Vagina (tissue), 2 donors: ENCODE data around the gene GAB2. TPM values are rescaled to one million over a fixed set of nuclear protein-coding genes. Genes with fewer than 3 reads are reported as not detected.
"Not testable (repeated sequence)": the region's sequence is repeated elsewhere in the genome, so short reads cannot be mapped to it uniquely, and the experiment has no call there.

Experiments
- DNase-seq, 2 donors: peaks; one replicate each; pipeline ENCODE4 v3.0.0-alpha.2; 2017; ENCODE audit errors: extremely low spot score in 2 of 2
- H3K27ac ChIP-seq: fragments of 200-600 bp; sonication (generic); one replicate; pipeline ENCODE4 v1.5.1; 2019
- H3K27me3 ChIP-seq: fragments of 200-600 bp; sonication (generic); one replicate; pipeline ENCODE4 v1.5.1; 2019
- H3K36me3 ChIP-seq, 2 donors: fragments of 200-600 bp; sonication (generic); one replicate each; pipeline ENCODE4 v1.5.1; 2017 to 2019
- H3K4me1 ChIP-seq: fragments of 200-600 bp; sonication (generic); one replicate; pipeline ENCODE4 v1.5.1; 2019
- H3K4me3 ChIP-seq, 2 donors: fragments of 200-600 bp; sonication (generic); 1 replicate in 1 of 2; 2 replicates in 1 of 2; pipeline ENCODE4 v1.5.1; 2016 to 2019
- H3K9me3 ChIP-seq: fragments of 200-600 bp; sonication (generic); one replicate; pipeline ENCODE4 v1.5.1; 2019
- POLR2A ChIP-seq, 2 donors: fragments of 450-650 bp; IDR thresholded peaks; one replicate each; pipeline ENCODE4 v1.6.1; 2017; ENCODE audit warnings: antibody characterized with exemption in 2 of 2, mild to moderate bottlenecking in 2 of 2, moderate library complexity in 2 of 2
- POLR2AphosphoS5 ChIP-seq, 2 donors: sonication (generic); formaldehyde crosslinking; IDR thresholded peaks; one replicate each; pipeline ENCODE4 v1.9.0; 2017; ENCODE audit warnings: antibody characterized with exemption in 2 of 2, mild to moderate bottlenecking in 2 of 2, low read depth in 1 of 2; ENCODE audit not compliant: insufficient read depth in 1 of 2
- intact Hi-C: fragments of 100-400 bp; cut with DNase I; formaldehyde crosslinking; loops from one replicate; pipeline ENCODE4 v1.15.1; 2023
- total RNA-seq: library from RNA; depleted of rRNA; stranded (reverse); fragments of >200 nt; gene quantifications from one replicate; pipeline ENCODE4 v1.2.3, GENCODE V29; 2016
- TF ChIP-seq, protein P1 (sequence below), 3 experiments: fragments of 450-650 bp in 2 of 3; fragments of 200-600 bp in 1 of 3; sonication (generic) in 1 of 3; IDR thresholded peaks; one replicate each; pipeline ENCODE4 v1.5.1; 2017 to 2019; ENCODE audit warnings: antibody characterized with exemption in 3 of 3, mild to moderate bottlenecking in 2 of 3, moderate library complexity in 2 of 3

GAB2 gene
- total RNA-seq, 1 donor from 2014 or later = 24.6 TPM

DNA sequence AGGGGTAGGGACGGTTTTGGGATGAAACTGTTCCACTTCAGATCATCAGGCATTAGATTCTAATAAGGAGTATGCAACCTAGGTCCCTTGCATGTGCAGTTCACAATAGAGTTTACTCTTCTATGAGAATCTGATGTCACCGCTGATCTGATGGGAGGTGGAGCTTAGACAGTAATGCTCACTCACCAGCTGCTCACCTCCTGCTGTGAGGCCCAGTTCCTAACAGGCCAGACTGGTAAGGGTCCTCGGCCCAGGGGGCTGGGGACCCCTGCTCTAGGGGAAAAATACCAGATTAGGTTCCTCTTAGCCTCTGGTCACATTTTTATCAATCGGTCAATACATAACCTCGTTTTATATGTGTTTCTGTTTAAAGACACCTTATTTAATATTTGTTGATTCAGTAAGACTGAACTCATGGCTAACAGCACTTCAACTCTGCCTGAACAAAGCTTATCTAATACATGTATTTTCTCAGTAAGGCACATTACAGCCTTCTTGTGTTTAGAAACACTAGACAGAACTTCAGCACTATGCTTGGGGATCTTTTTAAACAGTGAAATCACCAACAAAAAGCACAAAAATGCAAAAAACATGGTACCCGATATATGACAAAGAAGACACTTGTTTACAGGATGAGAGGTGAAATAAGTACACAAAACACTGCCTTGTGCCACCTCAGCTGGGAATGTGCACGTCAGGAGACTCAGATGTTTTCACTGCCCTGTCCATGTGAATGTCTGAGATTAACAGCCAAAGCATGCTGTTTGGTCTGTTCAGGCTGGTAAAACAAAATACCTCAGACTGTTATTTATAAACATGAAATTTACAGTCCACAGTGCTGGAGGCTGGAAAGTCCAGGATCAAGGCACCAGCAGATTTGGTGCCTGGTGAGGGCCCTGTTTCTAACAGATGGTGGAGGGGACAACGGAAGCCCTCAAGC lies 121.4 kb downstream of the GAB2 start:
- Histone ChIP-seq H3K27me3 (no peaks in the 10 kb centered on the region), H3K36me3 (no peaks in the 10 kb centered on the region), H3K4me3 (no peak overlapping the region), H3K27ac (no peak overlapping the region), H3K9me3 (no peaks in the 10 kb centered on the region), H3K4me1 (no peaks in the 10 kb centered on the region)
- intact Hi-C loops = no loop called here
- no peak for DNase-seq
- TF ChIP-seq, protein P1, sequence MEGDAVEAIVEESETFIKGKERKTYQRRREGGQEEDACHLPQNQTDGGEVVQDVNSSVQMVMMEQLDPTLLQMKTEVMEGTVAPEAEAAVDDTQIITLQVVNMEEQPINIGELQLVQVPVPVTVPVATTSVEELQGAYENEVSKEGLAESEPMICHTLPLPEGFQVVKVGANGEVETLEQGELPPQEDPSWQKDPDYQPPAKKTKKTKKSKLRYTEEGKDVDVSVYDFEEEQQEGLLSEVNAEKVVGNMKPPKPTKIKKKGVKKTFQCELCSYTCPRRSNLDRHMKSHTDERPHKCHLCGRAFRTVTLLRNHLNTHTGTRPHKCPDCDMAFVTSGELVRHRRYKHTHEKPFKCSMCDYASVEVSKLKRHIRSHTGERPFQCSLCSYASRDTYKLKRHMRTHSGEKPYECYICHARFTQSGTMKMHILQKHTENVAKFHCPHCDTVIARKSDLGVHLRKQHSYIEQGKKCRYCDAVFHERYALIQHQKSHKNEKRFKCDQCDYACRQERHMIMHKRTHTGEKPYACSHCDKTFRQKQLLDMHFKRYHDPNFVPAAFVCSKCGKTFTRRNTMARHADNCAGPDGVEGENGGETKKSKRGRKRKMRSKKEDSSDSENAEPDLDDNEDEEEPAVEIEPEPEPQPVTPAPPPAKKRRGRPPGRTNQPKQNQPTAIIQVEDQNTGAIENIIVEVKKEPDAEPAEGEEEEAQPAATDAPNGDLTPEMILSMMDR (IDR thresholded peaks at IDR 0.05) = no peak
- TF ChIP-seq POLR2AphosphoS5 (IDR thresholded peaks at IDR 0.05; ENCODE audit: insufficient read depth in 1 of 2, low read depth in 1 of 2) = no peak
- TF ChIP-seq POLR2A (IDR thresholded peaks at IDR 0.05) = no peak

DNA sequence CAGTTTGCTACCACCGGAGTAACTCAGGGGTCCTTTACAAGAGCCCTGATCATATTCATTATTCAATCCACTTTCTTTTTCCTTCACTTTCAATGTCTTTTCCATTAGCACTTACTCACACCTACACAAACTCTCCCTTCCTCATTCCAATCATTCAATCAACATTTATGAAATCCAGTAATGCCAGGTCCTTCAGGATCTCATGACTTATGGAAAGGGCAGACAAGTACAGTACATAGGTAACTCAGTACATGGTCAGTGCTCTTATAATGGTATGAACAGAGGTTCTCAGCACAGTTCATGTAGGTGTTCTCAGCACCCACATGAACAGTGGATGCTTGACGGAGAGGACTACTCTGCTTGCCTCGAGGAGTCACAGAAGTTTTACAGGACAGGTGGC lies 122.3 kb downstream of the GAB2 start:
- DNase-seq = no peak
- no peak overlapping the region for H3K27ac ChIP-seq
- H3K4me1 ChIP-seq = no peaks in the 10 kb centered on the region
- TF ChIP-seq POLR2AphosphoS5 (IDR thresholded peaks at IDR 0.05; ENCODE audit: insufficient read depth in 1 of 2, low read depth in 1 of 2) = no peak
- TF ChIP-seq, protein P1 (IDR thresholded peaks at IDR 0.05) = no peak
- no peak for TF ChIP-seq POLR2A (IDR thresholded peaks at IDR 0.05)
- no peaks in the 10 kb centered on the region for H3K9me3 ChIP-seq
- no peaks in the 10 kb centered on the region for H3K27me3 ChIP-seq
- no peaks in the 10 kb centered on the region for H3K36me3 ChIP-seq
- intact Hi-C loops = no loop called here
- H3K4me3 ChIP-seq = no peak overlapping the region

DNA sequence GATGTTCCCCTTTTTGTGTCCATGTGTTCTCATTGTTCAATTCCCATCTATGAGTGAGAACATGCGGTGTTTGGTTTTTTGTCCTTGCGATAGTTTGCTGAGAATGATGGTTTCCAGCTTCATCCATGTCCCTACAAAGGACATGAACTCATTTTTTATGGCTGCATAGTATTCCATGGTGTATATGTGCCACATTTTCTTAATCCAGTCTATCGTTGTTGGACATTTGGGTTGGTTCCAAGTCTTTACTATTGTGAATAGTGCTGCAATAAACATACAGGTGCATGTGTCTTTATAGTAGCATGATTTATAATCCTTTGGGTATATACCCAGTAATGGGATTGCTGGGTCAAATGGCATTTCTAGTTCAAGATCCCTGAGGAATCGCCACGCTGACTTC lies 123.5 kb downstream of the GAB2 start:
- DNase-seq, H3K9me3 ChIP-seq, intact Hi-C loops, H3K27ac ChIP-seq, H3K4me1 ChIP-seq, H3K27me3 ChIP-seq, H3K36me3 ChIP-seq, H3K4me3 ChIP-seq: not testable (repeated sequence)

DNA sequence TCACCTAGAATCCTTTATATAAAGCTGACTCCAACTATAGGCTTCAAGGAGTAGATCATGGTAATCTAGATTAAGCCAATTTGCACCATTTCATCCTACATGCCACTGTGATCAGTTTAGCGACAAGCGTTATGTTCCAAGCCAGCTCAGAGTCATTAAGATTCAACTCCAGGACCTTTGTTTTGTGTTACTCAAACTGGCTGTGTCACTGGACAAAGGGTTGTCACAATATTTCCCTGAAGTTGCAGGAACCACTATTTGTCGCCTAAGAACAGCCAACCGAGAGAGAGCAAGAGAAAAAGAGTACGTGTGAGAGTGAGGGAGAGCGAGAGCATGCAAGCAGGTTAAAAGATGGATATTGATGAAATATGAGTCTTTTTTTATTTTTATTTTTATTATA lies 124.1 kb downstream of the GAB2 start:
- intact Hi-C loops = no loop called here

DNA sequence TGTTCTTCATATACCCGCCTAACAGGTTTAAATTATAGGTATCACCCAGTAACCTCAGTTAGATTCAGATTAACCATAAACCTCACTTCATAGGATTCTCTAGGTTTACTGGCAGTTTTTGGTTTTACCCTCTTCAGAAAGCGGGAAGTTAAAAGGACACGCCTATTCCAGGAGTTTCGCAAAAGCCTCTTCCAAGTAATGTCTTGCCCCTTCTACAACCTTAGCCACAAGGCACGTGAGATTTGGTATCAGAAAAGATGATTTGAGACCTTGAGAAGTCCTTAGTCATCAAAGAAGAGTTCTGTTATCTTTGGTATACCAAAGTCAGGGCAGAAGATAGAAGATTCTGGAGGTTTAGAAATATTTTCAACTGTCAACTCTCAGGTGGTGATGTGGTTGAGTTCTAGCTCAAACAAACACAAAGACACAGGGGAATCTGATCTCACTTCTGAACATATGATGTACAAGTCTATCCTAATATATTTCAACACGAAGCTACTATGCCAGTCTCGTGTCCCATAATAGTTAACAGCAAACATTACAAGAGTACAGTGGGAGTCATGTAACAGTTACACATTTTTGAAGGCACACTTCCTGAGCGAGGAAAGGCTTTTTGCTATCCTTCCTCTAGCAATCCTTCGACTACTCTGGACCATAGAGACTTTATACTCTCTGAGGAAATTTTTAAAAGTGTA lies 125.4 kb downstream of the GAB2 start:
- DNase-seq = no peak
- Histone ChIP-seq H3K27ac (no peak overlapping the region), H3K27me3 (no peaks in the 10 kb centered on the region), H3K4me3 (no peak overlapping the region), H3K4me1 (no peaks in the 10 kb centered on the region), H3K9me3 (no peaks in the 10 kb centered on the region), H3K36me3 (no peaks in the 10 kb centered on the region)
- intact Hi-C loops = no loop called here
- no peak for TF ChIP-seq POLR2AphosphoS5 (IDR thresholded peaks at IDR 0.05; ENCODE audit: insufficient read depth in 1 of 2, low read depth in 1 of 2)
- TF ChIP-seq POLR2A (IDR thresholded peaks at IDR 0.05) = no peak
- TF ChIP-seq, protein P1 (IDR thresholded peaks at IDR 0.05) = no peak

More for the DNA sequence above, 124.1 kb downstream of the GAB2 start:
- Histone ChIP-seq H3K27me3 (no peaks in the 10 kb centered on the region), H3K4me3 (no peak overlapping the region), H3K27ac (no peak overlapping the region), H3K36me3 (no peaks in the 10 kb centered on the region), H3K9me3 (no peaks in the 10 kb centered on the region), H3K4me1 (no peaks in the 10 kb centered on the region)
- DNase-seq = no peak
- TF ChIP-seq, protein P1 (IDR thresholded peaks at IDR 0.05) = no peak
- no peak for TF ChIP-seq POLR2A (IDR thresholded peaks at IDR 0.05)
- TF ChIP-seq POLR2AphosphoS5 (IDR thresholded peaks at IDR 0.05; ENCODE audit: insufficient read depth in 1 of 2, low read depth in 1 of 2) = no peak
